Naive B cell (primary cell): ENCODE measurements around the gene SSX2IP. TPM values are rescaled to one million over a fixed set of nuclear protein-coding genes. Genes with fewer than 3 reads are reported as not detected.
A peak's percentile ranks its signal among the peaks of the same experiment; 100 is the strongest.
"Not testable (repeated sequence)": the region's sequence is repeated elsewhere in the genome, so short reads cannot be mapped to it uniquely, and the experiment has no call there.

Experiments
- ATAC-seq, 2 donors: fragments of 150-1000 bp; cut with Tn5 transposase; 2 replicates each; pipeline ENCODE4 v1.10.0; 2021; ENCODE audit warnings: low read depth in 2 of 2, mild to moderate bottlenecking in 2 of 2, moderate library complexity in 2 of 2
- DNase-seq: peaks from one replicate; pipeline ENCODE4 v3.0.0; 2022
- H3K27ac Mint-ChIP-seq, 6 donors: one replicate each; pipeline ENCODE4 v1.8.0; 2020 to 2022; ENCODE audit warnings: mild to moderate bottlenecking in 6 of 6, mixed read lengths in 6 of 6, moderate library complexity in 5 of 6, inconsistent platforms in 2 of 6
- H3K27me3 Mint-ChIP-seq, 3 donors: one replicate each; pipeline ENCODE4 v1.8.0; 2021 to 2022; ENCODE audit warnings: mixed read lengths in 3 of 3, mild to moderate bottlenecking in 1 of 3
- H3K36me3 Mint-ChIP-seq, 2 donors: one replicate each; pipeline ENCODE4 v1.8.0; 2020 to 2022; ENCODE audit warnings: mixed read lengths in 2 of 2, inconsistent platforms in 1 of 2, mild to moderate bottlenecking in 1 of 2
- H3K4me1 Mint-ChIP-seq, 3 donors: one replicate each; pipeline ENCODE4 v1.8.0; 2020 to 2022; ENCODE audit warnings: mixed read lengths in 3 of 3, inconsistent platforms in 1 of 3, mild to moderate bottlenecking in 1 of 3, moderate library complexity in 1 of 3
- H3K4me3 Mint-ChIP-seq, 8 donors: one replicate each; pipeline ENCODE4 v1.8.0; 2020 to 2022; ENCODE audit warnings: mild to moderate bottlenecking in 8 of 8, mixed read lengths in 8 of 8, moderate library complexity in 8 of 8, inconsistent platforms in 2 of 8
- H3K9me3 Mint-ChIP-seq, 7 donors: one replicate each; pipeline ENCODE4 v1.8.0; 2020 to 2022; ENCODE audit warnings: mixed read lengths in 7 of 7, mild to moderate bottlenecking in 5 of 7, inconsistent platforms in 2 of 7, moderate library complexity in 1 of 7
- polyA plus RNA-seq, 6 donors: library from polyadenylated mRNA; unstranded; fragments of 300-500 nt; fragmentation: Illumina TruSeq; gene quantifications; one replicate each; pipeline ENCODE4 v1.2.3, GENCODE V29; 2021; ENCODE audit warnings: low read depth in 6 of 6

The SSX2IP gene
- polyA plus RNA-seq: 1 to 10 TPM; 3.9 to 6.9 (median 5.1) TPM

DNA sequence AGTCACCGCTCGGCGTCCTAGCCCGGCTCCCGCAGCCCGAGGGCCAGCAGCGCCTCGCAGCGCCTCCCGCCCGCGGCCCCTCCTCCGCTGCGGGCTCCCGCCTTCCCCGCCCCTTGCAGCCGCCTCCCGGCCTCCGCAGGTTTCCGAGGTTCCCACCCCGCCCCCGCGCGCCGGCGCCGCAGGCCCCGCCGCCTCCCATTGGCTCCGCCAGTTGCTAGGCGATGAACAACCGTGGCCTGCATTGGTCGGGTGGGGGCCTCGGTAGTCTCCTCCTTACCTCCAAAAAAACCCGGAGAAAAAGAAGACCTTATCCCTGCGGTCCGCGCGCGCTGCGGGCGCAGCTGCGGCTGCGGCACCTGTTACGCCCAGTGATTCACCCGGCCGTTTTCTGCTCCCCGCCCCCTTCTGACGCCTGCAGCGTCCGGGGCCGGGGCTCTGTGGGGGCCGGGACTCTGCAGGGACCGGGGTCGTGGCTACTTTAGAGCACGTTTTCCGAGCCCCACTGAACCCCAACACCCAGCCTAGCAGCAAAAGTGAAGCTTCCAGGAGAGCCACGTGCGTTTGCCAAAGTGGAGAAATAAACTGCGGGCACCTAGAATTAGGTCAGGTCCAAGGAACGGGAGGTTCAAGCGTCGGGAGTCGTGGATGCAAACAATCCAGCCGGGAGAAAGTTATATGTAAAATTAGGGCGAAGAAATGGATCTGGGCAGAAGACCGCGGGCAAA is at the start of gene SSX2IP:
Gene SSX2IP, minus strand, starts transcription at position 65 of the 725 bp plus-strand sequence. CDS start 19,242 bp downstream, outside the sequence.
- Mint-ChIP-seq H3K4me1 (peaks cover 26 to 35% (median 30%) of the 10 kb centered on the region in 3 donors), H3K9me3 (no peaks in the 10 kb centered on the region), H3K4me3 (peak within 1 kb of the TSS; percentile 89 to 99 (median 96)), H3K27ac (peak within 1 kb of the TSS; percentile 62 to 97 (median 94)), H3K36me3 (no peaks in the 10 kb centered on the region), H3K27me3 (no peaks in the 10 kb centered on the region)
- ATAC-seq (peak; percentile 85 to 87), DNase-seq (peak; percentile 98)

DNA sequence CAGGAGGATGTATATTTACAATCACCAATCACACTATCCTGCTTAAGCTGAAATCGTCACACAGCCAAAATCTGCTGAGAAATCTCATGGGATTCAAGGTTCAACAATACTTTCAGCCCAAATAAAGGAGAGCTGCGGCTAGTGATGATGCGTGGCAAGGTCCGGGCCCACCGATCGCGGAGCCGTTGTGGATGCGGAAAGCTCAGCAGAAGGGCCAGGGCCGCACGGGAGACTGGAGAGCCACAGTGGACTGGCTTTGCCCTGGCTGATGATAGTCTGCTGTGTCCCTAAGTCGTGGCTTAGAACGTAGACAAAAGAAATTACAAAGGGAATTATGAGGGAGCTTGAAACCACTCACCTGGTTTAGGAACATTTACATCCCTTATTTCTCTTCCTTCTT is 48.0 kb upstream of the SSX2IP start:
- H3K36me3 Mint-ChIP-seq: no peaks in the 10 kb centered on the region
- ATAC-seq (no peak), DNase-seq (no peak)
- no peak overlapping the region for H3K4me3 Mint-ChIP-seq
- peaks cover 0 to 3% (median 0%) of the 10 kb centered on the region in 7 donors for H3K9me3 Mint-ChIP-seq
- H3K27me3 Mint-ChIP-seq: peaks cover 9 to 30% (median 12%) of the 10 kb centered on the region in 3 donors
- H3K27ac Mint-ChIP-seq: no peak overlapping the region
- no peaks in the 10 kb centered on the region for H3K4me1 Mint-ChIP-seq

- H3K4me3 Mint-ChIP-seq: no peak overlapping the region
- no peaks in the 10 kb centered on the region for H3K4me1 Mint-ChIP-seq
- DNase-seq: no peak
- no peak overlapping the region for H3K27ac Mint-ChIP-seq
- H3K9me3 Mint-ChIP-seq: peaks cover 0 to 3% (median 0%) of the 10 kb centered on the region in 7 donors
- ATAC-seq: no peak
- H3K27me3 Mint-ChIP-seq: peaks cover 9 to 30% (median 12%) of the 10 kb centered on the region in 3 donors
- H3K36me3 Mint-ChIP-seq: no peaks in the 10 kb centered on the region
These were observed 47.3 kb upstream of the SSX2IP start for GRCh38 chr1:84737590-84737989.

DNA sequence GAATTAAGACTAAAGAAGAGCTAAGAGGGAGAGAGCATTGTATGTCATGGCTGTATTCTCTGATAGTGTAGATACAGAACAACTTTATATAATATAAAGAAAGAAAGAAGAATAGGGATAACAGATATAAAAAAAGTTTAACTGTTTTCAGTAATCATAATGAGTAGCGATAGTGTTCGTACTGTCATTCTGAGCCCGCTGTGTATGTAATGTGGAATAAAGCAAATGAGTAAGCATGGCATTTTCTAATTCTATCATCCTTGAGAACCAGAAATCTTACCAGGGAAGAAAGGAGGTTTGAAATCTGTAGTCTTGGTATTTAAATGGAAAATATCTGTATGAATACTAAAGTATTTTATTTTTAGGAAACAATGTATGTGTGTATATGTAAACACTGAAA is 46.7 kb upstream of the SSX2IP start:
- Mint-ChIP-seq H3K4me1 (no peaks in the 10 kb centered on the region), H3K9me3 (peaks cover 0 to 3% (median 0%) of the 10 kb centered on the region in 7 donors), H3K36me3 (no peaks in the 10 kb centered on the region), H3K4me3 (no peak overlapping the region), H3K27me3 (peaks cover 9 to 30% (median 12%) of the 10 kb centered on the region in 3 donors), H3K27ac (no peak overlapping the region)
- DNase-seq: no peak
- ATAC-seq: no peak

DNA sequence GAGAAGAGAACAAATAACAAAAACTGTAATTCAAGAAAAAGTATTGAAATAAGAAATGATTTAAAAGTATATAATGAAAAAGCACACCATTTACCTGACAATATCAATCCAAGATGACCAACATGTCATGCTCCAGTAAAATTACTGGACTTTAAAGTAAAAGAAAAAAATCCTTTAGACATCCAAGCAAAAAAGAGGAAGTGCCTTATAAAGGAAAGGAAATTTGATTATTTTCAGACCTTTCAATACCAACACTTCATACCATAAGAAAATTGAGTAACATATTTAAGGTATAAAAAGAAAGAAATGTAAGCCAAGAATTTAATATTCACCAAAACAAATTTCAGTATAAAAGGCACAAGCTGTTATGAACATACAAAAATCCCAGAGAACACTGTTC is 46.2 kb upstream of the SSX2IP start:
- DNase-seq (no peak), ATAC-seq (no peak)
- no peak overlapping the region for H3K4me3 Mint-ChIP-seq

DNA sequence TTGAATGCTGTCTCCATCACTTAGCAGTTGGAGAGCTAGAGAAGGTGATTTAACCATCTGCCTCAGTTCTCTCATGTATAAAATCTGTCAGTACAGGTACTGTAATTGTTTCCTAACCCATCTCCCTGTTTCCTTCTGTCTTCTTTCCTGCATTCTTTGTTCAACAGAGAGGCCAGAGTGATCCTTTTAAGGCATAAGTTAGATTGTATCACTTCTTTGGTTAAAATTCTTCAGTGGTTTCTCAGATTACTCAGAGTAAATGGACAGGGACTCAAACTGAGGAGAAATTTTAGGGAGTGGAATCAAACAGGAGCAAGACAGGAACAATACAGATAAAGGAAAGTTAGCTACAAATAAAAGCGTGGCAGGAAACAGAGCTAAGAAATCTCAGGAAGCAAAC is 45.2 kb upstream of the SSX2IP start:
- peaks cover 0 to 5% (median 0%) of the 10 kb centered on the region in 7 donors for H3K9me3 Mint-ChIP-seq
- H3K27me3 Mint-ChIP-seq: peaks cover 14 to 41% (median 25%) of the 10 kb centered on the region in 3 donors
- DNase-seq (no peak), ATAC-seq (no peak)
- no peaks in the 10 kb centered on the region for H3K4me1 Mint-ChIP-seq
- H3K27ac Mint-ChIP-seq: no peak overlapping the region
- H3K4me3 Mint-ChIP-seq: no peak overlapping the region
- H3K36me3 Mint-ChIP-seq: no peaks in the 10 kb centered on the region

More for the DNA sequence above, 46.2 kb upstream of the SSX2IP start:
- H3K27me3 Mint-ChIP-seq: peaks cover 12 to 31% (median 16%) of the 10 kb centered on the region in 3 donors
- no peak overlapping the region for H3K27ac Mint-ChIP-seq
- peaks cover 0 to 4% (median 0%) of the 10 kb centered on the region in 7 donors for H3K9me3 Mint-ChIP-seq
- no peaks in the 10 kb centered on the region for H3K4me1 Mint-ChIP-seq
- no peaks in the 10 kb centered on the region for H3K36me3 Mint-ChIP-seq

- Mint-ChIP-seq H3K27me3 (peaks cover 8 to 37% (median 26%) of the 10 kb centered on the region in 3 donors), H3K27ac (peak overlapping the region in 2 of 6 donors; percentile 6 to 9), H3K36me3 (no peaks in the 10 kb centered on the region), H3K4me1 (no peaks in the 10 kb centered on the region), H3K9me3 (peaks cover 0 to 5% (median 0%) of the 10 kb centered on the region in 7 donors), H3K4me3 (no peak overlapping the region)
- no peak for ATAC-seq
- DNase-seq: no peak
These were observed 42.3 kb upstream of the SSX2IP start for GRCh38 chr1:84732520-84732919.

GRCh38 chr1:84731519-84731918 is 41.3 kb upstream of the SSX2IP start:
- no peak for DNase-seq
- Mint-ChIP-seq H3K4me3 (no peak overlapping the region), H3K27ac (no peak overlapping the region), H3K4me1 (no peaks in the 10 kb centered on the region), H3K27me3 (peaks cover 5 to 31% (median 26%) of the 10 kb centered on the region in 3 donors), H3K36me3 (no peaks in the 10 kb centered on the region), H3K9me3 (peaks cover 0 to 5% (median 0%) of the 10 kb centered on the region in 7 donors)
- no peak for ATAC-seq

DNA sequence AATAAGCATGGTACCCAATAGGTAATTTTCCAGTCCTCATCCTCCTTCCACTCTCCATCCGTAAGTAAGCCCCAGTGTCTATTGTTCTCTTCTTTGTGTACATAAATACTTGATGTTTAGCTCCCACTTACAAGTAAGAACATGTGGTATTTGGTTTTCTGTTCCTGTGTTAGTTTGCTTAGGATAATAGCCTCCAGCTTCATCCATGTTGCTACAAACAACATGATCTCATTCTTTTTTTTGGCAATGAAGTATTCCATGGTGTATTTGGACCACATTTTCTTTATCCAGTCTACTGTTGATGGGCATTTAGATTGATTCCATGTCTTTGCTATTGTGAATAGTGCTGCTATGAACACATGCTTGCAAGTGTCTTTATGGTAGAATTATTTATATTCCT is 37.5 kb upstream of the SSX2IP start:
- not testable (repeated sequence) for H3K4me3 Mint-ChIP-seq, H3K36me3 Mint-ChIP-seq, H3K4me1 Mint-ChIP-seq, H3K9me3 Mint-ChIP-seq, DNase-seq, ATAC-seq
- Mint-ChIP-seq H3K27me3 (peaks cover 5 to 18% (median 13%) of the 10 kb centered on the region in 3 donors), H3K27ac (peak overlapping the region in 1 of 6 donors; percentile 50)

- Mint-ChIP-seq H3K27me3 (peaks cover 5 to 18% (median 13%) of the 10 kb centered on the region in 3 donors), H3K9me3 (peaks cover 0 to 4% (median 0%) of the 10 kb centered on the region in 7 donors), H3K36me3 (no peaks in the 10 kb centered on the region), H3K4me1 (no peaks in the 10 kb centered on the region), H3K4me3 (no peak overlapping the region), H3K27ac (no peak overlapping the region)
- DNase-seq: no peak
- ATAC-seq: no peak
These were observed 36.6 kb upstream of the SSX2IP start for GRCh38 chr1:84726593-84727499.

DNA sequence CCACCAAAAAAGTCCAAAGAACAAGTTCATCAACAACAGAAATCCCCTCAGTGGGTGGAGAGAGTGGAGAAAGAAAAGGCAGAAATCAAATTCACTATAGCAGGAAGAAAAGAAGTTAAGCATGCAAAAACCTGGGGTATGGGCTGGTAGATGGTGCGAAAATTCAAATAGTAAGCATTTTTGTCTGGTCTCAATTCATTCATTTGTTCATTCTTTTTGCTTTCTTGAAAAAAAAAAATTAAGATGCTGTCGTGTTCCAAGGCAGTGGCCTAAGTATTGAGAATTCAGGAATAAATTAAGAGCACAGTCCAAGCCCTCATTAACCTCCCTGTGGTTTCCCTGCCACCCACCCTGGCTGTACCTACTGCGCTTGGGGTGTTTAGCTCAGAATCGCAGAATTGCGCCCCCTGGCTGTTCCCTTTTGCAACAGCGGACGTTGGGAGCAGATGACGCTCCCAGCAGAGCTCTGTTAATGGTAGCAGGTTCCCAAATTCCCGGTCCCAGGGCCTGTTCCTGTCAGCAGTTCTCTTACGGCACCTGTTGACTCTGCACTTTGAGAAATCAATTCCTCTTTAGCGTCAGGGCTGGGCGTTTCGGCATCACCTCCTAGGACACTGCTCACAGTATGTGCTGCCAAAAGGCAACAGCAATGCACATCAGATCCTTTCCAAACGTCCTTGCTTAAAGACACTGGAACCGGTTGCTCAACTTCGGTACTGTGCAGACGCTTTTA is 34.0 kb upstream of the SSX2IP start:
- H3K9me3 Mint-ChIP-seq: no peaks in the 10 kb centered on the region
- no peaks in the 10 kb centered on the region for H3K36me3 Mint-ChIP-seq
- peak; percentile 7 for DNase-seq
- peak; percentile 34 to 58 for ATAC-seq
- no peaks in the 10 kb centered on the region for H3K4me1 Mint-ChIP-seq
- no peaks in the 10 kb centered on the region for H3K27me3 Mint-ChIP-seq
- peak overlapping the region in 1 of 8 donors; percentile 3 for H3K4me3 Mint-ChIP-seq
- peak overlapping the region in 1 of 6 donors; percentile 32 for H3K27ac Mint-ChIP-seq

DNA sequence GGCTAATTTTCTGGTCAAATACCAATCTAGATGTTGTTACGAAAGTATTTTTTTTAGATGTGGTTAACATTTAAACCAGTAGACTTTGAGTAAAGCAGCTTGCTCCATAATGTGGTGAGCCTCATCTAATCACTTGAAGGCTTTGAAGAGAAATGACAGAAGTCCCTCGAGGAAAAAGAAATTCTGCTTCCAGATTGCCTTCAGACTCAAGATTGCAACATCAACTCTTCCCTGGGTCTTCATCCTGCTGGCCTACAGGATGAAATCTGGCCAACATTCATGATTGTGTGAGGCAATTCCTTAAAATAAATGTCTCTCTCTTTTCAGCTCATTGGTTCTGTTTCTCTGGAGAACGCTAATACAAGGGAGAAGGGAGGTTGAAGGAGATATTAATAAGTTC is 32.5 kb upstream of the SSX2IP start:
- Mint-ChIP-seq H3K27me3 (no peaks in the 10 kb centered on the region), H3K4me3 (no peak overlapping the region), H3K27ac (no peak overlapping the region), H3K4me1 (no peaks in the 10 kb centered on the region), H3K9me3 (no peaks in the 10 kb centered on the region), H3K36me3 (no peaks in the 10 kb centered on the region)
- ATAC-seq (no peak), DNase-seq (no peak)

GRCh38 chr1:84721872-84722271 is 31.6 kb upstream of the SSX2IP start:
- H3K9me3 Mint-ChIP-seq, H3K4me3 Mint-ChIP-seq, H3K36me3 Mint-ChIP-seq, DNase-seq, H3K27me3 Mint-ChIP-seq, ATAC-seq, H3K4me1 Mint-ChIP-seq: not testable (repeated sequence)
- peak overlapping the region in 1 of 6 donors; percentile 6 for H3K27ac Mint-ChIP-seq
